ENCODE data around the gene HEXD.

The HEXD gene

GRCh38 chr17:82444284-82444893 is 26.2 kb downstream of the HEXD start:
- no peak for DNase-seq (ENCODE audit: low read depth)
- no peak for TF ChIP-seq CTCF (conservative IDR thresholded peaks at IDR 0.05; ENCODE audit: low read depth, low read length)
- no peak overlapping the region for H3K4me3 ChIP-seq (ENCODE audit: low read depth, low read length)

DNA sequence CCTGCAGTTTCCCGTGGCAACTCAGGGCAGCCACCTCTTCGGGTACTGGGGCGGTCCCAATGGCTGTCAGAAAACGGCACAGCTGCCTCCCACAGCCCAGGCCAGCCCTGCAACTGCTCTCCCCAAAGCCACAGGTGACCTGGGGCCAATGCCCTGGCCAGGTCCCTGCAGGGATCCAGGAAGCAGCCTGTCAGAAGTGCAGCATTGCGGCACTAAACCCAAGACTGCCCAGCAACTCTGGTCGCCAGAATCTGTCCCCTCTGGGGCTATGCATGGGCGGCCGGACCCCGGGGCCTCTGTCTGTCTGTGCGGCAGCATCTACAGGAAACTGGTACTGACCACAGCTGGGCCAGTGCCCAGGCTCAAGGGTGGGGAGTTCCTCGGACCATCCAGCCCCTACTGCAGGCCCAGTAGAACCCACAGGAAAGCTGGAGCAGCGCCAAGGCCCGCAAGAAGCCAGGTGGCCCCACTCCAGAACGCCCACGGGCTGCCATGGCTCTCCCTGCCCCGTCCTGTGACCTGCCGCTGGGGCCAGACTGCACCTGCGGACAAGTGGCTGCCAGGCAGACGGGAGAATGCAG is 26.9 kb downstream of the HEXD start:
- no peak for DNase-seq (ENCODE audit: low read depth)
- no peak overlapping the region for H3K4me3 ChIP-seq (ENCODE audit: low read depth, low read length)
- TF ChIP-seq CTCF (conservative IDR thresholded peaks at IDR 0.05; ENCODE audit: low read depth, low read length), result no peak

- DNase-seq (ENCODE audit: low read depth), result no peak
- no peak for TF ChIP-seq CTCF (conservative IDR thresholded peaks at IDR 0.05; ENCODE audit: low read depth, low read length)
- H3K4me3 ChIP-seq (ENCODE audit: low read depth, low read length), result no peak overlapping the region
Measured at GRCh38 chr17:82445542-82445941, 27.4 kb downstream of the HEXD start.

GRCh38 chr17:82446124-82446523 is 28.0 kb downstream of the HEXD start:
- H3K4me3 ChIP-seq (ENCODE audit: low read depth, low read length), result no peak overlapping the region
- DNase-seq (ENCODE audit: low read depth), result no peak
- no peak for TF ChIP-seq CTCF (conservative IDR thresholded peaks at IDR 0.05; ENCODE audit: low read depth, low read length)

DNA sequence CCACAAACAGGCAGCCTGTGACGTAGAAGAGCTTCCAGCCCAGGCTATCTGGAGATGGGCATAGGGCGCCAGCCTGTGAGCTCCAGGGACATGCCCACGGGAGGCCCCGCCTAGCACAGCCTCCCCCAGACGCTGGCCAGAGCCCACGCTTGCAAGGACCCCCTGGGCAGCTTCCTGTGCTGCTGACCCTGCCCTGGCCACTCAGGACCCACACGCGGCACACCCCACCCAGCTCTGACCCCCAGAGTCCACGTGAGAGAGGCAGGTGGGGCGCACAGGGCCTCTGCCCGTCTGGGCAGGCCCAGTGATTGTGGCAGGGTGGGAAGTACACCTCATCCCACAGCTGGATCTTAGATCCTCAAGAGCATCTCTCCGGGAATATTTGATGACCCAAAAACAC is 28.5 kb downstream of the HEXD start:
- no peak for DNase-seq (ENCODE audit: low read depth)
- no peak overlapping the region for H3K4me3 ChIP-seq (ENCODE audit: low read depth, low read length)
- TF ChIP-seq CTCF (conservative IDR thresholded peaks at IDR 0.05; ENCODE audit: low read depth, low read length), result no peak

DNA sequence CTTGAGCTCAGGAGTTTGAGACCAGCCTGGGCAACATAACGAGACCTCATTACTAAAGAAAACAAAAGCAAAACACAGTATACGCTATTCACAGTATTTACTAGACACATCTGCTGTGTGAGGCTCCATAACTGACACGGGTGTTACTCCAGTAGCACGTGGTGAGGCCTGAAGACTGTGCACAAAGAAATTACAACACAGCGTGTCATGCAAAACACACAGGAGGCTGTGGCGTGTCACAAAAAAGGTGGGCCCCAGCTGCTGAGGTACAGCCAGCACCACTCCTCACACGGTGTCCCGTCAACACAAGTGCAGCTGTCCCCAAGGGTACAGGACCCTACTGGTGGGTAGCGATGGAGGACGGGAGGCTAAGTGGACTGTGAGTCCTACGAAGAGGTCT is 29.7 kb downstream of the HEXD start:
- no peak for TF ChIP-seq CTCF (conservative IDR thresholded peaks at IDR 0.05; ENCODE audit: low read depth, low read length)
- no peak overlapping the region for H3K4me3 ChIP-seq (ENCODE audit: low read depth, low read length)
- no peak for DNase-seq (ENCODE audit: low read depth)

All from choroid plexus epithelial cell (primary cell).